Activated CD8-positive, alpha-beta T cell treated with anti-CD3 and anti-CD28 coated beads for 36 hours (primary cell): Measurements from ENCODE around the gene SYS1. TPM values are rescaled to one million over a fixed set of nuclear protein-coding genes. Genes with fewer than 3 reads are reported as not detected.

Source experiments
- ATAC-seq: fragments of 200-7000 bp; cut with Tn5 transposase; one replicate; pipeline ENCODE4 v1.10.0; 2021; ENCODE audit warnings: mild to moderate bottlenecking, moderate library complexity
- CTCF ChIA-PET: fragments of 350-600 bp; sonication (Branson Sonifier 250); formaldehyde crosslinking; loops from one replicate; lab custom pipeline; 2021; ENCODE audit warnings: antibody characterized with exemption; lab: Charles Lee
- POLR2A ChIA-PET: fragments of 350-600 bp; sonication (Branson Sonifier 250); formaldehyde crosslinking; loops from one replicate; lab custom pipeline; 2021; ENCODE audit warnings: antibody characterized with exemption; lab: Charles Lee
- DNase-seq: peaks from one replicate; pipeline ENCODE4 v3.0.0-alpha.2; 2020
- H3K27ac Mint-ChIP-seq: one replicate; pipeline ENCODE4 v1.8.0; 2021; ENCODE audit warnings: mild to moderate bottlenecking, mixed read lengths
- H3K27me3 Mint-ChIP-seq: one replicate; pipeline ENCODE4 v1.8.0; 2021; ENCODE audit warnings: mixed read lengths
- H3K36me3 Mint-ChIP-seq: one replicate; pipeline ENCODE4 v1.8.0; 2021; ENCODE audit warnings: low read depth, mixed read lengths
- H3K4me1 Mint-ChIP-seq: one replicate; pipeline ENCODE4 v1.8.0; 2021; ENCODE audit warnings: low read depth, mixed read lengths
- H3K4me3 Mint-ChIP-seq: one replicate; pipeline ENCODE4 v1.8.0; 2021; ENCODE audit warnings: mild to moderate bottlenecking, moderate library complexity, mixed read lengths
- H3K9me3 Mint-ChIP-seq: one replicate; pipeline ENCODE4 v1.8.0; 2021; ENCODE audit warnings: mixed read lengths
- intact Hi-C: fragments of 100-400 bp; cut with micrococcal nuclease; formaldehyde crosslinking; loops from one replicate; pipeline ENCODE4 v1.10.0; 2022
- total RNA-seq, 2 experiments: library from RNA; stranded (reverse); gene quantifications; one replicate each; pipeline ENCODE4 v1.2.3, GENCODE V29; 2021
- TF ChIP-seq, protein P1 (sequence below): fragments of 200-600 bp; IDR thresholded peaks from one replicate; pipeline ENCODE4 v1.8.0; 2022; ENCODE audit warnings: antibody characterized with exemption, mild to moderate bottlenecking

SYS1 gene
- total RNA-seq, 2 experiments from 2014 or later: 19.6 to 20.7 TPM

DNA sequence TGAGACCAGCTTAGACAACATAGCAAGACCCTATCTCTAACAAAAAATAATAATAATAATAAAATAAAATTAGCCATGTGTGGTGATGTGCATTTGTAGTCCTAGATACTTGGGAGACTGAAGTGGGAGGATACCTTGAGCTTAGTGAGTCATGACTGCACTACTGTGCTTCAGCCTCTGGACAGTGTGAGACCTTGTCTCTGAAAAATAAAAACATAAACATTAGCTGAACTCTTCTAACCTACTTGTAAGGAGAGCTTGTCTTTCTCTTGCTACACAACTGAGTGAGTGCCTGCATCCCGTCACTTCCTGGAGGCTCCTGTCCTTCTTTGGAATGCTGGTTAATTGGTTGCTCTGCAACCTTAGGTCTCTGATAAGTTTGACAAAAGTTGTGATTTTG, 40.0 kb downstream of the SYS1 start:
- ChIA-PET POLR2A (no interaction called here), CTCF (interaction anchor here (0.7 to 1.1 kb wide), 3 partner anchors 15 to 34 kb away, joined by 3 read pairs; no protein-coding TSS in a partner anchor)
- peaks cover 15% of the 10 kb centered on the region for H3K4me1 Mint-ChIP-seq
- H3K4me3 Mint-ChIP-seq: no peak overlapping the region
- H3K27ac Mint-ChIP-seq: no peak overlapping the region
- DNase-seq: no peak
- H3K9me3 Mint-ChIP-seq: peaks cover 22% of the 10 kb centered on the region
- H3K36me3 Mint-ChIP-seq: peaks cover 31% of the 10 kb centered on the region
- ATAC-seq: no peak
- intact Hi-C loops: no loop called here
- H3K27me3 Mint-ChIP-seq: peaks cover 4% of the 10 kb centered on the region
- TF ChIP-seq, protein P1, sequence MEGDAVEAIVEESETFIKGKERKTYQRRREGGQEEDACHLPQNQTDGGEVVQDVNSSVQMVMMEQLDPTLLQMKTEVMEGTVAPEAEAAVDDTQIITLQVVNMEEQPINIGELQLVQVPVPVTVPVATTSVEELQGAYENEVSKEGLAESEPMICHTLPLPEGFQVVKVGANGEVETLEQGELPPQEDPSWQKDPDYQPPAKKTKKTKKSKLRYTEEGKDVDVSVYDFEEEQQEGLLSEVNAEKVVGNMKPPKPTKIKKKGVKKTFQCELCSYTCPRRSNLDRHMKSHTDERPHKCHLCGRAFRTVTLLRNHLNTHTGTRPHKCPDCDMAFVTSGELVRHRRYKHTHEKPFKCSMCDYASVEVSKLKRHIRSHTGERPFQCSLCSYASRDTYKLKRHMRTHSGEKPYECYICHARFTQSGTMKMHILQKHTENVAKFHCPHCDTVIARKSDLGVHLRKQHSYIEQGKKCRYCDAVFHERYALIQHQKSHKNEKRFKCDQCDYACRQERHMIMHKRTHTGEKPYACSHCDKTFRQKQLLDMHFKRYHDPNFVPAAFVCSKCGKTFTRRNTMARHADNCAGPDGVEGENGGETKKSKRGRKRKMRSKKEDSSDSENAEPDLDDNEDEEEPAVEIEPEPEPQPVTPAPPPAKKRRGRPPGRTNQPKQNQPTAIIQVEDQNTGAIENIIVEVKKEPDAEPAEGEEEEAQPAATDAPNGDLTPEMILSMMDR: no peak

GRCh38 chr20:45404438-45404837, 41.5 kb downstream of the SYS1 start:
- ATAC-seq: no peak

GRCh38 chr20:45405571-45406259, 42.8 kb downstream of the SYS1 start:
- Mint-ChIP-seq H3K27ac (peak overlapping the region; percentile 47), H3K27me3 (peaks cover 4% of the 10 kb centered on the region), H3K36me3 (peaks cover 16% of the 10 kb centered on the region), H3K4me1 (peaks cover 21% of the 10 kb centered on the region), H3K9me3 (peaks cover 12% of the 10 kb centered on the region), H3K4me3 (peak overlapping the region; percentile 73)
- CTCF ChIA-PET: interaction anchor here (1.0 to 3.4 kb wide), 4 partner anchors 26 to 32 kb away, joined by 3 to 26 read pairs (median 10); no protein-coding TSS in a partner anchor
- POLR2A ChIA-PET: interaction anchor here (1.3 to 2.2 kb wide), 2 partner anchors 10 to 32 kb away, joined by 3 to 14 read pairs; partner anchors contain the start of gene PIGT
- peak; percentile 38 for ATAC-seq
- DNase-seq: no peak
- TF ChIP-seq, protein P1: no peak
- intact Hi-C loops: no loop called here

More at GRCh38 chr20:45404438-45404837, 41.5 kb downstream of the SYS1 start:
- peaks cover 28% of the 10 kb centered on the region for H3K36me3 Mint-ChIP-seq
- H3K27ac Mint-ChIP-seq: no peak overlapping the region
- peak overlapping the region; percentile 61 for H3K4me3 Mint-ChIP-seq
- ChIA-PET CTCF (interaction anchor here (0.6 to 2.7 kb wide), 3 partner anchors 31 to 452 kb away, joined by 3 to 13 read pairs (median 7); no protein-coding TSS in a partner anchor), POLR2A (interaction anchor here (0.6 to 1.0 kb wide), 3 partner anchors 31 to 45 kb away, joined by 3 read pairs; partner anchors contain the start of gene SYS1)
- peaks cover 21% of the 10 kb centered on the region for H3K4me1 Mint-ChIP-seq
- peaks cover 22% of the 10 kb centered on the region for H3K9me3 Mint-ChIP-seq
- intact Hi-C loops: no loop called here
- DNase-seq: no peak
- peaks cover 4% of the 10 kb centered on the region for H3K27me3 Mint-ChIP-seq
- TF ChIP-seq, protein P1: no peak

DNA sequence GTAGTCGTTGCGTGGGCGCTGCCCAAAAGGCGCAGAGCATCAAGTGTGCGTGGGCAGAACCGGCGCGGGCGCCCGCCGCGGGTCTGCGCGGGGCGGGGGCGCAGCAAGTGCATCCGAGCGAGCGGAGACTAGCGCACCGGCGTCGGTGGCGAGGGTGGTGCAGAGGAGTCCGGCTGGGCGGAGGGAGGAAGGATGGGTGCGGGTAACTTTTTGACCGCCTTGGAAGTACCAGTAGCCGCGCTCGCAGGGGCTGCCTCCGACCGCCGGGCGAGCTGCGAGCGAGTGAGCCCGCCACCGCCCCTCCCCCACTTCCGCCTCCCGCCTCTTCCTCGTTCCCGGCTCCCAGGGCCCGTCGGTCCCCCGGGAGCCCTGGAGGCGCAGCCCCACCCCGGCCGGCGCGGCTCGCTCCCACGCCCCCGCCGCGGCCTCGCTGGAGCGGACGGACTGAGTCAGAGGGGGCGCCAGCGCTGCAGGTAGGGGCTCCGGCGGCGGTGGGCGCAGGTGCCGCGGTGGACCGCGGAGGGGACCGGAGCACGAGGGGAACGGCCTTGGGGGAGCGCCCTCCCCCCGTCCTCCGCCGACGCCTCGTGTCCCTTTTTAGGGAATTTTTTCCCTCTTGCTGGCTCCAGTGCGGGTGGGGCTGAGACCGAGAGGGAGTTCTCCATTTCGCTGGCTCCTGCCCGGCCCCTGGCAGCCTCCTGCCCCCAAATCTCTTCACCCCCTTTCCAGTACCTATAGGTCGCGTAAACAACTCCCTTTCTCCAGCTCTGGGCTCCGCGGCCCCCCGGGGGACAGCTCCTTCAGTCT, 43.5 kb downstream of the SYS1 start:
- ChIA-PET CTCF (interaction anchor here (0.6 to 3.4 kb wide), 8 partner anchors 9 to 105 kb away, joined by 3 to 26 read pairs (median 10); partner anchors contain the start of genes PIGT and SYS1), POLR2A (interaction anchor here (0.6 to 2.5 kb wide), 7 partner anchors 10 to 38 kb away, joined by 3 to 14 read pairs (median 3); partner anchors contain the start of gene PIGT)
- H3K27ac Mint-ChIP-seq: peak overlapping the region; percentile 63
- intact Hi-C loops: no loop called here
- peak overlapping the region; percentile 73 for H3K4me3 Mint-ChIP-seq
- peak; percentile 53 for DNase-seq
- peak; percentile 52 for ATAC-seq
- TF ChIP-seq, protein P1: no peak
- H3K27me3 Mint-ChIP-seq: peaks cover 4% of the 10 kb centered on the region
- H3K4me1 Mint-ChIP-seq: peaks cover 21% of the 10 kb centered on the region
- H3K9me3 Mint-ChIP-seq: peaks cover 8% of the 10 kb centered on the region
- H3K36me3 Mint-ChIP-seq: peaks cover 12% of the 10 kb centered on the region
